Breast epithelium (tissue), 3 donors: ENCODE measurements around the gene SORBS1.

Source experiments
- CTCF ChIP-seq, 3 donors: fragments of 450-650 bp; IDR thresholded peaks; one replicate each; pipeline ENCODE4 v1.5.1; 2016 to 2017; ENCODE audit warnings: antibody characterized with exemption in 3 of 3, mild to moderate bottlenecking in 3 of 3, moderate library complexity in 3 of 3
- POLR2A ChIP-seq: fragments of 450-650 bp; IDR thresholded peaks from one replicate; pipeline ENCODE4 v1.6.1; 2016; ENCODE audit warnings: antibody characterized with exemption, mild to moderate bottlenecking, moderate library complexity
- POLR2AphosphoS5 ChIP-seq, 3 donors: sonication (generic); formaldehyde crosslinking; IDR thresholded peaks; one replicate each; pipeline ENCODE4 v1.6.1; 2017; ENCODE audit warnings: antibody characterized with exemption in 3 of 3

DNA sequence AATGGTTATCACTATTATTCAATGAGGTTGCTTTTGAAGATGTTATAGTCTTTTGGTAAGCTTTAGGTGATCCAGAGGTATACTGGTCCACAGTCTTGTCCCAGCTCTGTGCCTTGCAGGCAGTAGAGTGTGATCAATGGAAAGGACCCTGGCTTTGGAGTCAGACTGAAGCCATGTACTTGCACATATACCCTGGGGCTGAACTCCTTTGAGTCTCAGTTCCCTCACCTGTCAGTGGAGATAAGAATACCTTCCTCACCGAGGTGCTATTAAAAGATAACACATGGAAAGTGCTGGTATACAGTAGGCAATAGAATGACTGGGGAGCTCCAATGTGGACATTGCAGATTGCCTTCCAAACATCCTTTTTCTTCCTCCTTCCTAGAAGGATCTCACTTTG is 254.3 kb downstream of the SORBS1 start:
- TF ChIP-seq POLR2A (no peak), CTCF (IDR thresholded peaks at IDR 0.05) (no peak), POLR2AphosphoS5 (IDR thresholded peaks at IDR 0.05) (no peak)
